HG03066 (cell line): ENCODE measurements around the gene AMZ2.
A peak's percentile ranks its signal among the peaks of the same experiment; 100 is the strongest.
"Not testable (repeated sequence)": the region's sequence is repeated elsewhere in the genome, so short reads cannot be mapped to it uniquely, and the experiment has no call there.

ENCODE experiments used
- ATAC-seq: cut with Tn5 transposase; IDR thresholded peaks from one replicate; pipeline ENCODE4 v1.9.1; 2021; ENCODE audit warnings: low read depth; ENCODE audit not compliant: unreplicated experiment

Gene AMZ2

GRCh38 chr17:68219429-68219828 lies 28.4 kb upstream of the AMZ2 start:
- ATAC-seq, result not testable (repeated sequence)

DNA sequence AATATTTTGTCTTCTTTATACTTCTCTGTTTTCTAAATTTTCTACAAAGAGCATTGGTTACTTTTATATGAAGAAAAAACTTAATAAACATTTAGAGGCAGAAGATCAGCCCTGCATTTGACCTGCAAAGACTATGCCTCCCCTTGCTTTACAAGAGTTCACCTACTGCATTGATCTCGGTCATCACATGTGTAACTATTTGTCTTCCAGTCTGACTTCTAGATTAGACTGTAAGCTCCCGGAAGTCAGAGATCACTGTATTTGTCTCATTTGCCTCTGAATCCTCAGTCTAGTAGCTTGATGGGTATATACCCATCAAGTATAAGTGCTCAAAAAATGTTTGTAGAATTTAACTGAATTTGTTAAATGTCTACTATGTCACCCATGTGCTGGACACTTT lies 27.7 kb upstream of the AMZ2 start:
- not testable (repeated sequence) for ATAC-seq

GRCh38 chr17:68220786-68221185 lies 27.1 kb upstream of the AMZ2 start:
- not testable (repeated sequence) for ATAC-seq

DNA sequence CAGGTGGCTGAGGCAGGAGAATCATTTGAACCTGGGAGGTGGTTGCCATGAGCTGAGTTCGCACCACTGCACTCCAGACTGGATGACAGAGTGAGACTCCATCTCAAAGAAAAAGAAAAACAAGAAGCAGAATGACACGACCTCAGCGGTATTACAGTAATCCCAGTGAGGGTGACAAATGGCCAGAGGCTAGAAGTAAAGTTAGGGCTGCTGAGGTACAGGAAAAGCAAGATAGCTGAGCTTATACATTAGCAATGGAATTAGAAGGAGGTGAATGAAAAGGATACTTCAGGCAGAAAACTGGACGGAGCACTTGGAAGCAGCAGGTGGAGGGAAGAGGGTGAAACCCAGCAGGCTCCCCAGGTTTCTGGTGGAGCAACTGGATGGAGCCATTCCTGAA lies 26.1 kb upstream of the AMZ2 start:
- ATAC-seq, result no peak

- ATAC-seq, result no peak
Observed at GRCh38 chr17:68222606-68223005, 25.2 kb upstream of the AMZ2 start.

- ATAC-seq, result peak; percentile 66
Observed at GRCh38 chr17:68225055-68225454, 22.8 kb upstream of the AMZ2 start.

GRCh38 chr17:68228039-68228680 lies 19.7 kb upstream of the AMZ2 start:
- ATAC-seq, result not testable (repeated sequence)

DNA sequence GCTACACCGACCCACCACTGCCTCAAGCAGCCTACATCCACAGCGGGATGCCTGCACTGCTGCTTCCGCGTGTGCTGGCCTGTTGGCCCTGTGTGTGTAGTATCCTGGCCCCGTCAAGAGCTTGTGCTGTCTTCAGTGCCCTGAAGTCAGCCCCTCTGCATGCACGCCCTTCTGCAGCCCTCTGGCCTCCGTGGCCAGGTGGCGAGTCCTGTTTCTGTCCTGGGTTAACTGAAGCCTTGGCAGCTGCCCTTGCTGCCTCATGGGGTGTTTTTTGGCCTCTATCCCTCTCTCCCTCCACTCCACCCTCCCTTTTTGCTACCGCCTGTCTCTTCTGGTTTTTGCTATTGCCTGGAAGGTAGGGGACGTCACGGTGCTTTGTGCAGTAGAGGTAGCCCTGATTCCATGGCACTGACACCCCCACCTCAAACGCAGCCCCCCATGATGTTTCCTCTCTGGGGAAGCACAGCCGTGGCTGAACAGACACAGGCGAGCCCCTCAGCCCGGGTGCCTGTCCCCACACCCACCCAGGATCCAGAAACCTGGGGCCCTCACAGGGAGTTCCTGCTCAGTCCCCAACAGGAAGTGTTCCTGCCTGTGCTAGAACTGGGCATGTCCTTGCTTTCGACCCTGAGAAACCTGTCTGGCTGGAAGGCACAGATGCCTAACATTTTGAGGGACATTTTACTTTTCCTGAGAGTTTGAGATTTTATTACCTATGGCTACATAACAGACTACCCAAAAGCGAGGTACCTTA lies 18.8 kb upstream of the AMZ2 start:
- no peak for ATAC-seq

GRCh38 chr17:68229619-68230018 lies 18.2 kb upstream of the AMZ2 start:
- no peak for ATAC-seq

- ATAC-seq, result not testable (repeated sequence)
Observed at GRCh38 chr17:68231131-68231530, 16.7 kb upstream of the AMZ2 start.

GRCh38 chr17:68231541-68231940 lies 16.3 kb upstream of the AMZ2 start:
- no peak for ATAC-seq

DNA sequence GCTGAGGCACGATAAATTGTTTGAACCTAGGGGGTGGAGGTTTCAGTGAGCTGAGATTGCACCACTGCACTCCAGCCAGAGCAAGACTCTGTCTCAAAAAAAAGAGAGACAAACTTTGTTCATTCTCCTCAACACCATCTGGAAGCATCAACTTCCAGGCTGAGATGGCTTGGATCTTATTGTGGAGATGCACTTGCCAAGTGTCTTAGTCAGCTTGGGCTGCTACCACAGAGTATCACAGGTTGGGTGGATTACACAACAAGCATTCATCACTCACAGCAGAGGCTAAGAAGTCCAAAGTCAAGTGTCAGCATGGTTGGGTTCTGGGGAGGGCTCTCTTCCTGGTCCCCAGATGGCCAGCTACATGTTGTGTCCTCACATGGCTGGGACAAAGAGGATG lies 15.1 kb upstream of the AMZ2 start:
- ATAC-seq, result not testable (repeated sequence)

- ATAC-seq, result peak; percentile 35
Observed at GRCh38 chr17:68234726-68235335, 13.0 kb upstream of the AMZ2 start.

GRCh38 chr17:68235336-68235791 lies 12.5 kb upstream of the AMZ2 start:
- not testable (repeated sequence) for ATAC-seq

DNA sequence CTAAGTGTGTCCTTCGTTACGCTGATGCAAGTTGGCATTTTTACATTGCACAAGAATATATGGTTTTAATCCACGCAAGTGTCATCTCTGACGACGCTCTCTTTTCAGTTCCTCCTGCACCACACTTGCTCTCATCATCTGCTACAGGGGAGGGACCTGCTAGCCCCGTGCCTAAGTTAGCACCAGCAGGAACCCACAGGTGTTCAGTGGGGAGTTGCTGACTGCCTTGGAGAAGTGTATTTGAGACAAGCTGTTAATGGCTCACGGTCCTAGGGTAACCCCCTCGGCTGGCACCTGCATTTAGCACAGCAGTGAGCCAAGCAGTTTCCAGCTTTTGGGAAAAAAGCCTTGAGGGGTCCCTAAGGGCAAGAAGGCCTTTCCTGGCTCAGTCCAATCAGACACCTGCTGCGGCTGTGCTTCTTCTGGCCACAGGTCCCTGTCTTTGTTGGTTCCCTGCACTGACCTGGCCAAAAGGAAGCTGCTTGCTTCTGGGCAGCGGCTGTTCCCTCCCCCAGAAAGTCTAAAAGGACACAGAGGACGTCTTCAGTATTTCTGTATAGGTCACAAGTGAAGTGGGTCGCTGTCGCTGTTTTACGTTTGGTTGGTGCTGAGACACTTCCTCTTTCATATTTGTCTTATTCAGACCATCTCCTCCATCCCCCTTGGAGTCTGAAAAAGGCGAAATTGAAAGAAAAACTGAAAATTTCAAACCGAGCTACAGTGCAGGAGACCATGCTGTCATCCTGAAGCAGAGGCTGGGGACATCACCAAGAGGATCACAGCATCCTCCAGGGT lies 10.3 kb upstream of the AMZ2 start:
- ATAC-seq, result peak; percentile 72

DNA sequence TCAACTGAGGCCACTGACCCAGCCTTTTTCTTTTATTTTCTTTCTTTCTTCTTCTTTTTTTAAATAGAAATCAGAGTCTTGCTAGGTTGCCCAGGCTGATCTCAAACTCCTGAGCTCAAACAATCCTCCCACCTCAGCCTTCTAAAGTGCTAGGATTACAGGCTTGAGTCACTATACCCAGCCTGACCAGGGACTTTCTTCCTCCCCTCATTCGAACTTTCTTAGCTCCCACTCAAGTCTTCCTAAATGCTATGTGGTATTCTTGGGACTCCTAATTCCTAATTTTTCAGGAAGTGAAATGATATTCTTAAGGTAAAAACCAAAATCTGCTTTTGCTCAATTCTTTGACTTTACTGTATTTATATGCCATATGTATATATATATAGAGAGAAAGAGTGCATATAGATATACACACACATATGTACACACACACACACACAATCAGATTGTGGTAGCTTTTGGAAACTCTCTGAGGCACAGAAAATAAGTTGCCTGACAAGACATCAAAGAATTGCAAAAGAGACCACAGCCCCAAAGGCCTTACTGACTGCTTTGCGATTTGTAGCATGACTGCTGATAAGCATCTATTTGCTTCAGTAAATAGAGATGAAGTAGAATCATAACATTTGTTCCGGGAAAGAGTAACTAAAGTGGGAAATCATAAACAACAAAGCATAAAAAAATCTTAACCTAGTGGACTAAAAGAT lies 9.5 kb upstream of the AMZ2 start:
- peak; percentile 2 for ATAC-seq

DNA sequence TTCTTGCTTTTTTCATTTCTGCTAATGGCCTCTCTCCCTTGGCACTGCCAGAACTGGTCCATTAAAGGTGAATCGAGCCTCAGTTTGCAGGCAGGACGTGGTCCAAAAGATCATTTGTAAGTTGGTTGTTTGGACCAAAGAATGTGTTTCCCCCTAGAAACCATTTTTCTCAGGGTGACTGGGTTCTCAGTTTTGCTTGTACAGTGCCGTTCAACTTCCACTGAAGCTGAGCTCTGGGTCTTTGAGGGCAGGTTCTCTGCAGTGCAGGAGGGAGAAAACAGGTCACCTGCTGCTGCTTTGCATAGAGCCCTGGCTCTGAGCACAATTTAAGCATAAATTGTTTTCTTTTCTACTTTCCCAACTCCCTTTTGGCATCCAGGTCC lies 9.0 kb upstream of the AMZ2 start:
- ATAC-seq, result no peak

GRCh38 chr17:68239632-68240366 lies 8.0 kb upstream of the AMZ2 start:
- ATAC-seq, result no peak

DNA sequence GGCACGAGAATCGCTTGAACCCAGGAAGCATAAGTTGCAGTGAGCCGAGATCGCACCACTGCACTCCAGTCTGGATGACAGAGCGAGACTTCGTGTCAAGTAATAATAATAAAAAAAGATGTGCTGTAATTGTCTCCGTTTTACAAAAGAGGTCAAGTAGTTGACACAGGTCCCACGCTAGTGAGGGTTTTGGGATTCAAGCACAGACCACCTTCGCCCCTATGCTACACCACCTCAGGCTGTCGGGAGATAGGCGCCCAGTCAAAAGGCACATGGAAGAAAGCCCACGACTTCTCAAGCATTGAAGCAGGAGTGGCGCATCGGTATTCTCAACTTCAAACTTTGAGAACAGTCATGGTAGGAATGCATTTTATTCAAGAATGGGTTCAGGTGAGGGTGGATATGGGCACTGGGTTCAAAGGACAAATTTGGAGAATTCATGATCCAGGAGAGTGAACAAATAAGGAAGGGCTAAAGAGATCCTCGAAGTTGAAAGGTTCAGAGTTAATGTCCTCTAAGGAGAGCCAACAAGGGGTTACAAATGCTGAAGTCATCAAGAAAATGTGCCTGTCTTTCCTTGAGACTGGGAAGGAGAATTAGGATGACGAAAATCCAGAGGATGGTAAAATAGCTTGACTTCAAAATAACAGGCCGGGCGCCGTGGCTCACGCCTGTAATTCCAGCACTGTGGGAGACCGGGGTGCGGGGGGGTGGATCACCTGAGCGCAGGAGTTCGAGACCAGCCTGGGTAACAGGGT lies 1.4 kb upstream of the AMZ2 start:
- ATAC-seq, result no peak
